Activated B cell treated with CpG ODN at 0.5 μM for 24 hours (primary cell): ENCODE measurements around the gene IGFN1. TPM values are rescaled to one million over a fixed set of nuclear protein-coding genes. Genes with fewer than 3 reads are reported as not detected.

ENCODE experiments used
- ATAC-seq: fragments of 200-7000 bp; cut with Tn5 transposase; one replicate; pipeline ENCODE4 v1.10.0; 2021; ENCODE audit warnings: low read depth, mild to moderate bottlenecking, moderate library complexity
- CTCF ChIA-PET: fragments of 350-600 bp; sonication (Branson Sonifier 250); formaldehyde crosslinking; loops from one replicate; lab custom pipeline; 2021; ENCODE audit warnings: antibody characterized with exemption; lab: Charles Lee
- POLR2A ChIA-PET: fragments of 350-600 bp; sonication (Branson Sonifier 250); formaldehyde crosslinking; loops from one replicate; lab custom pipeline; 2021; ENCODE audit warnings: antibody characterized with exemption; lab: Charles Lee
- DNase-seq: peaks from one replicate; pipeline ENCODE4 v3.0.0; 2022
- H3K27ac Mint-ChIP-seq: one replicate; pipeline ENCODE4 v1.8.0; 2020; ENCODE audit warnings: mixed read lengths
- H3K27me3 Mint-ChIP-seq: one replicate; pipeline ENCODE4 v1.8.0; 2021; ENCODE audit warnings: mixed read lengths
- H3K36me3 Mint-ChIP-seq: one replicate; pipeline ENCODE4 v1.8.0; 2021; ENCODE audit warnings: low read depth, mixed read lengths
- H3K4me1 Mint-ChIP-seq: one replicate; pipeline ENCODE4 v1.8.0; 2021; ENCODE audit warnings: mixed read lengths
- H3K4me3 Mint-ChIP-seq: one replicate; pipeline ENCODE4 v1.8.0; 2020; ENCODE audit warnings: mild to moderate bottlenecking, mixed read lengths
- H3K9me3 Mint-ChIP-seq: one replicate; pipeline ENCODE4 v1.8.0; 2020; ENCODE audit warnings: mixed read lengths
- intact Hi-C: fragments of 100-400 bp; cut with micrococcal nuclease; formaldehyde crosslinking; loops from one replicate; pipeline ENCODE4 v1.15.1; 2024
- total RNA-seq: library from RNA; stranded (reverse); gene quantifications from 2 replicates; pipeline ENCODE4 v1.2.3, GENCODE V29; 2022
- TF ChIP-seq, protein P1 (sequence below): fragments of 200-600 bp; IDR thresholded peaks from one replicate; pipeline ENCODE4 v1.8.0; 2022; ENCODE audit warnings: antibody characterized with exemption, mild to moderate bottlenecking

Gene IGFN1
- total RNA-seq, 1 donor from 2014 or later, result not detected

DNA sequence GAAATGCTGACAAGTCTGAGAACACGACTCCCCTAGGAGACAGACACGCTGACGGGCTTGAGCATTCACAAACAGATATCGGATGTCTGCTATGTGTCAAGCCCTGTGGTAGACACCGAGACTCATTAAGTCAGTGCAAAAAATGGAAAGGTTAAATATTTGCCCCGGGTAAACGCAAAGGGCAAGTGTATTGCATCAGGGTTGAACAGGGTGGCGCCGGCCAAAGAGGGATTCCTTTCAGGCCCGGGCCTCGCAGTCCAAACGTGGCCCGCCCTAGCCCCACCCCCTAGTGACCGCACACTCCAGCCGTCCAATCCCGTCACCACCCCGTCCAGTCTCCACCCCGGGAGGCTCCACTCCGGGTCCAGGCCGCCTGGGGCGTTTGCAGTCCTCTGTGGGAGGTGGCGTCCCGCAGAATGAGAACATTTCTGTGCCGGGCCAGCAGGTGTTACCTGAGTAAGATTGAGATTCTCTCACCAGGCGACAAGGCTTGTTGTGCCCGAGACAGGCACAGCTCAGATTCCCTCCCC lies 20.0 kb upstream of the IGFN1 start:
- Mint-ChIP-seq H3K36me3 (no peaks in the 10 kb centered on the region), H3K4me1 (peaks cover 12% of the 10 kb centered on the region), H3K27ac (peak overlapping the region; percentile 79), H3K4me3 (peak overlapping the region; percentile 88), H3K9me3 (no peaks in the 10 kb centered on the region), H3K27me3 (peaks cover 4% of the 10 kb centered on the region)
- DNase-seq, result peak; percentile 63
- ChIA-PET CTCF (interaction anchor here (0.8 to 1.4 kb wide), 3 partner anchors 14 to 17 kb away, joined by 3 to 4 read pairs (median 3); partner anchors contain the start of gene TMEM9), POLR2A (interaction anchor here (1.6 kb wide), 1 partner anchor 16 kb away, joined by 13 read pairs; the partner anchor contains the start of gene TMEM9)
- ATAC-seq, result peak; percentile 99
- intact Hi-C loops, result loop anchor here (1.0 to 5.0 kb wide), 2 partner anchors 16 to 148 kb away; partner anchors contain the start of genes KIF21B and TMEM9
- TF ChIP-seq, protein P1, sequence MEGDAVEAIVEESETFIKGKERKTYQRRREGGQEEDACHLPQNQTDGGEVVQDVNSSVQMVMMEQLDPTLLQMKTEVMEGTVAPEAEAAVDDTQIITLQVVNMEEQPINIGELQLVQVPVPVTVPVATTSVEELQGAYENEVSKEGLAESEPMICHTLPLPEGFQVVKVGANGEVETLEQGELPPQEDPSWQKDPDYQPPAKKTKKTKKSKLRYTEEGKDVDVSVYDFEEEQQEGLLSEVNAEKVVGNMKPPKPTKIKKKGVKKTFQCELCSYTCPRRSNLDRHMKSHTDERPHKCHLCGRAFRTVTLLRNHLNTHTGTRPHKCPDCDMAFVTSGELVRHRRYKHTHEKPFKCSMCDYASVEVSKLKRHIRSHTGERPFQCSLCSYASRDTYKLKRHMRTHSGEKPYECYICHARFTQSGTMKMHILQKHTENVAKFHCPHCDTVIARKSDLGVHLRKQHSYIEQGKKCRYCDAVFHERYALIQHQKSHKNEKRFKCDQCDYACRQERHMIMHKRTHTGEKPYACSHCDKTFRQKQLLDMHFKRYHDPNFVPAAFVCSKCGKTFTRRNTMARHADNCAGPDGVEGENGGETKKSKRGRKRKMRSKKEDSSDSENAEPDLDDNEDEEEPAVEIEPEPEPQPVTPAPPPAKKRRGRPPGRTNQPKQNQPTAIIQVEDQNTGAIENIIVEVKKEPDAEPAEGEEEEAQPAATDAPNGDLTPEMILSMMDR, result no peak

- POLR2A ChIA-PET, result interaction anchor here (1.6 kb wide), 1 partner anchor 17 kb away, joined by 13 read pairs; the partner anchor contains the start of gene TMEM9
- Mint-ChIP-seq H3K36me3 (no peaks in the 10 kb centered on the region), H3K27ac (peak overlapping the region; percentile 79), H3K4me3 (peak overlapping the region; percentile 88), H3K4me1 (peaks cover 12% of the 10 kb centered on the region), H3K27me3 (peaks cover 4% of the 10 kb centered on the region), H3K9me3 (no peaks in the 10 kb centered on the region)
- TF ChIP-seq, protein P1, result no peak
- CTCF ChIA-PET, result interaction anchor here (0.8 to 1.4 kb wide), 2 partner anchors 15 to 17 kb away, joined by 3 read pairs; partner anchors contain the start of gene TMEM9
- DNase-seq (peak; percentile 53), ATAC-seq (peak; percentile 43)
- intact Hi-C loops, result loop anchor here (5.0 kb wide), 1 partner anchor 149 kb away; the partner anchor contains the start of gene KIF21B
Measured at GRCh38 chr1:201171063-201172036, 19.3 kb upstream of the IGFN1 start.

- ChIA-PET CTCF (interaction anchor here (1.4 kb wide), 1 partner anchor 18 kb away, joined by 3 read pairs; the partner anchor contains the start of gene TMEM9), POLR2A (no interaction called here)
- H3K27ac Mint-ChIP-seq, result no peak overlapping the region
- no peaks in the 10 kb centered on the region for H3K36me3 Mint-ChIP-seq
- no peak for DNase-seq
- intact Hi-C loops, result loop anchor here (5.0 kb wide), 1 partner anchor 150 kb away; the partner anchor contains the start of gene KIF21B
- H3K9me3 Mint-ChIP-seq, result no peaks in the 10 kb centered on the region
- ATAC-seq, result no peak
- peaks cover 12% of the 10 kb centered on the region for H3K4me1 Mint-ChIP-seq
- H3K27me3 Mint-ChIP-seq, result peaks cover 4% of the 10 kb centered on the region
- H3K4me3 Mint-ChIP-seq, result no peak overlapping the region
- TF ChIP-seq, protein P1, result no peak
Measured at GRCh38 chr1:201172326-201172725, 18.3 kb upstream of the IGFN1 start.

GRCh38 chr1:201172999-201173610 lies 17.5 kb upstream of the IGFN1 start:
- ChIA-PET POLR2A (no interaction called here), CTCF (no interaction called here)
- no peak for ATAC-seq
- H3K27me3 Mint-ChIP-seq, result peaks cover 6% of the 10 kb centered on the region
- peaks cover 12% of the 10 kb centered on the region for H3K4me1 Mint-ChIP-seq
- H3K27ac Mint-ChIP-seq, result no peak overlapping the region
- no peak for DNase-seq
- H3K9me3 Mint-ChIP-seq, result no peaks in the 10 kb centered on the region
- H3K36me3 Mint-ChIP-seq, result no peaks in the 10 kb centered on the region
- intact Hi-C loops, result loop anchor here (5.0 kb wide), 1 partner anchor 151 kb away; the partner anchor contains the start of gene KIF21B
- H3K4me3 Mint-ChIP-seq, result no peak overlapping the region
- TF ChIP-seq, protein P1, result no peak
